Caco-2 (cell line): Measurements from ENCODE around the gene MARK4. TPM values are rescaled to one million over a fixed set of nuclear protein-coding genes. Genes with fewer than 3 reads are reported as not detected.

Experiments
- BruUV-seq: library from RNA; stranded (reverse); fragments of 400-500 nt; replicated peaks from 2 replicates; lab custom pipeline; 2021; lab: Mats Ljungman, UMichigan
- CTCF ChIA-PET: fragments of 300-600 bp; sonication (Branson Sonifier 250); formaldehyde crosslinking; loops from one replicate; lab custom pipeline; 2022; ENCODE audit warnings: antibody characterized with exemption; lab: Charles Lee
- POLR2A ChIA-PET: fragments of 300-600 bp; sonication (Branson Sonifier 250); formaldehyde crosslinking; loops from one replicate; lab custom pipeline; 2022; ENCODE audit warnings: antibody characterized with exemption; lab: Charles Lee
- DNase-seq, 2 experiments: peaks; one replicate each; pipeline versions ENCODE4 v3.0.0 to v3.0.0-alpha.2; 2020 to 2022
- H3K27me3 ChIP-seq: replicated peaks from 2 replicates; pipeline ENCODE4 v1.6.0; 2011; ENCODE audit warnings: low read length; ENCODE audit not compliant: control insufficient read depth, insufficient read depth
- H3K36me3 ChIP-seq: 2 replicates; pipeline ENCODE4 v1.5.1; 2011; ENCODE audit warnings: low read length; ENCODE audit not compliant: control insufficient read depth, insufficient read depth
- H3K4me1 ChIP-seq: fragments of 250-450 bp; sonication (Bioruptor Pico); 2 replicates; pipeline ENCODE4 v1.5.1; 2020; ENCODE audit warnings: mild to moderate bottlenecking
- H3K4me3 ChIP-seq: 2 replicates; pipeline ENCODE4 v1.5.1; 2011; ENCODE audit warnings: low read depth, mild to moderate bottlenecking, control low read depth, low read length
- H3K9me3 ChIP-seq: fragments of 250-450 bp; sonication (Bioruptor Pico); 2 replicates; pipeline ENCODE4 v1.5.1; 2020; ENCODE audit warnings: mild to moderate bottlenecking, moderate library complexity
- H3K27ac Mint-ChIP-seq: one replicate; pipeline ENCODE4 v1.8.0; 2022; ENCODE audit warnings: mixed read lengths; ENCODE audit not compliant: unreplicated experiment
- H3K27me3 Mint-ChIP-seq: one replicate; pipeline ENCODE4 v1.8.0; 2022; ENCODE audit warnings: mixed read lengths; ENCODE audit not compliant: insufficient read depth, unreplicated experiment
- H3K36me3 Mint-ChIP-seq: one replicate; pipeline ENCODE4 v1.8.0; 2022; ENCODE audit warnings: mild to moderate bottlenecking, mixed read lengths; ENCODE audit not compliant: insufficient read depth, unreplicated experiment
- H3K4me1 Mint-ChIP-seq: one replicate; pipeline ENCODE4 v1.8.0; 2022; ENCODE audit warnings: low read depth, mixed read lengths; ENCODE audit not compliant: unreplicated experiment
- H3K4me3 Mint-ChIP-seq: one replicate; pipeline ENCODE4 v1.8.0; 2022; ENCODE audit warnings: mild to moderate bottlenecking, moderate library complexity, mixed read lengths; ENCODE audit not compliant: unreplicated experiment
- H3K9me3 Mint-ChIP-seq: one replicate; pipeline ENCODE4 v1.8.0; 2022; ENCODE audit warnings: mixed read lengths; ENCODE audit not compliant: unreplicated experiment
- intact Hi-C: fragments of 100-400 bp; cut with micrococcal nuclease; formaldehyde crosslinking; loops from one replicate; pipeline ENCODE4 v1.10.0; 2022; ENCODE audit not compliant: unreplicated experiment
- total RNA-seq: library from RNA; stranded (reverse); gene quantifications from 2 replicates; pipeline ENCODE4 v1.2.3, GENCODE V29; 2022
- TF ChIP-seq, protein P1 (sequence below), 2 experiments: fragments of 200-600 bp in 1 of 2; IDR thresholded peaks; 1 replicate in 1 of 2; 2 replicates in 1 of 2; pipeline versions ENCODE4 v1.5.1 to v1.8.0; 2011 to 2022; ENCODE audit warnings: antibody characterized with exemption in 1 of 2, control low read depth in 1 of 2, inconsistent platforms in 1 of 2, low read depth in 1 of 2, low read length in 1 of 2, mild to moderate bottlenecking in 1 of 2, moderate library complexity in 1 of 2; ENCODE audit not compliant: insufficient read depth in 1 of 2, severe bottlenecking in 1 of 2, unreplicated experiment in 1 of 2

Gene MARK4
- total RNA-seq, 1 experiment from 2014 or later = 30.3 TPM

DNA sequence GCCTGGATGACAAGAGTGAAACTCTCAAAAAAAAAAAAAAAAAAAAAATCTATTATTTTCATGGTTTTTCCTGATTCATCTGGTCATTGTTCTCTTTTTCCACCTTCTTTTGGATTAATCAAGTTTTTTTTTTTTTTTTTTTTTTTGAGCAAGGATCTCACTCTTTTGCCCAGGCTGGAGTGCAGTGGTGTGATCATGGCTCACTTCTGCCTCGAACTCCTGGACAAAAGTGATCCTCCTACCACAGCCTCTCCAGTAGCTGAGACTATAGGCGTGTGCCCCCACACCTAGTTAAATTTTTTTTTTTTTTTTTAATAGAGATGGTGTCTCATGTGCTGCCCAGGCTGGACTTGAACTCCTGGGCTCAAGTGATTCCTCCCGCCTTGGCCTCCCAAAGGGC lies 44.7 kb upstream of the MARK4 start:
- Histone ChIP-seq H3K36me3 (no peaks in the 10 kb centered on the region), H3K9me3 (no peaks in the 10 kb centered on the region), H3K4me3 (no peak overlapping the region), H3K4me1 (no peaks in the 10 kb centered on the region), H3K27me3 (no peaks in the 10 kb centered on the region)
- ChIA-PET POLR2A (no interaction called here), CTCF (interaction anchor here (0.7 kb wide), 1 partner anchor 595 kb away, joined by 5 read pairs; no protein-coding TSS in a partner anchor)
- Mint-ChIP-seq H3K4me3 (no peak overlapping the region), H3K9me3 (no peaks in the 10 kb centered on the region), H3K36me3 (no peaks in the 10 kb centered on the region), H3K27ac (no peak overlapping the region), H3K27me3 (no peaks in the 10 kb centered on the region), H3K4me1 (peaks cover 8% of the 10 kb centered on the region)
- TF ChIP-seq, protein P1, sequence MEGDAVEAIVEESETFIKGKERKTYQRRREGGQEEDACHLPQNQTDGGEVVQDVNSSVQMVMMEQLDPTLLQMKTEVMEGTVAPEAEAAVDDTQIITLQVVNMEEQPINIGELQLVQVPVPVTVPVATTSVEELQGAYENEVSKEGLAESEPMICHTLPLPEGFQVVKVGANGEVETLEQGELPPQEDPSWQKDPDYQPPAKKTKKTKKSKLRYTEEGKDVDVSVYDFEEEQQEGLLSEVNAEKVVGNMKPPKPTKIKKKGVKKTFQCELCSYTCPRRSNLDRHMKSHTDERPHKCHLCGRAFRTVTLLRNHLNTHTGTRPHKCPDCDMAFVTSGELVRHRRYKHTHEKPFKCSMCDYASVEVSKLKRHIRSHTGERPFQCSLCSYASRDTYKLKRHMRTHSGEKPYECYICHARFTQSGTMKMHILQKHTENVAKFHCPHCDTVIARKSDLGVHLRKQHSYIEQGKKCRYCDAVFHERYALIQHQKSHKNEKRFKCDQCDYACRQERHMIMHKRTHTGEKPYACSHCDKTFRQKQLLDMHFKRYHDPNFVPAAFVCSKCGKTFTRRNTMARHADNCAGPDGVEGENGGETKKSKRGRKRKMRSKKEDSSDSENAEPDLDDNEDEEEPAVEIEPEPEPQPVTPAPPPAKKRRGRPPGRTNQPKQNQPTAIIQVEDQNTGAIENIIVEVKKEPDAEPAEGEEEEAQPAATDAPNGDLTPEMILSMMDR (IDR thresholded peaks at IDR 0.05; ENCODE audit: insufficient read depth in 1 of 2, low read depth in 1 of 2, low read length in 1 of 2, severe bottlenecking in 1 of 2, unreplicated experiment in 1 of 2) = no peak
- DNase-seq = no peak
- intact Hi-C loops = no loop called here
- no TSS peak for BruUV-seq

DNA sequence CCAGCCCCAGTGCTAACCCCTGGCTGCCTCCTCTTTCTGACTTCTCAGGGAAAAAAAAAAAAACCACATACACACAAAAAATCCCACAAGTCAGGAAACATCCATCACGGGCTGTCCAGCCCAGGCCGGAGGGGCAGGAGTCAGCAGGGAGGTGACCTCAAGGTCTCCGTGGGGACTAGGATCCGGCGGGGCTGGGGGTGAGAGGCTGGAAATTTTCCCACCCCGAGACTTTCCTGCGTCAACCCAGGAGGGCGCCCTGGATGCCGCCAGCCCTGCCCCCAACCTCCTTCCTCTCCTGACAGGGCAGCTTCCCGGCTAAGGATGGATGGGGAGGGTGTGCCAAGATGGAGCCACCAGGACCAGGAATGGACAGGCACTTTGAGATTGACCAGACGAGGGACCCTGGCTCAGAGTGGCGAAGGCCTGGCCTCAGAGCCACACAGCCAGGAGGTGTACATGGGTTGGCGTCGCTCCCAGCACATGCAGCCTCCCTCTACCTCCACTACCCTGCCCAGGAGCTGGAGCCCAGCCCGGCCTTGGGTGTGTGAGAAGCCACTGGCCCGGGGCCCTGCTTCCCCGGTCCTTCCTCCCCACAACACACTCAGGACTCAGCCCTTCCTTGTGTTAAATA lies 39.2 kb upstream of the MARK4 start:
- intact Hi-C loops = no loop called here

GRCh38 chr19:45213031-45213430 lies 38.0 kb upstream of the MARK4 start:
- no peaks in the 10 kb centered on the region for H3K27me3 ChIP-seq
- no peaks in the 10 kb centered on the region for H3K36me3 ChIP-seq
- no peak overlapping the region for H3K4me3 Mint-ChIP-seq
- intact Hi-C loops = no loop called here
- no peaks in the 10 kb centered on the region for H3K9me3 Mint-ChIP-seq
- no peak for DNase-seq
- peaks cover 8% of the 10 kb centered on the region for H3K4me1 Mint-ChIP-seq
- no peak overlapping the region for H3K4me3 ChIP-seq
- H3K27ac Mint-ChIP-seq = no peak overlapping the region
- no TSS peak for BruUV-seq
- TF ChIP-seq, protein P1 (IDR thresholded peaks at IDR 0.05; ENCODE audit: insufficient read depth in 1 of 2, low read depth in 1 of 2, low read length in 1 of 2, severe bottlenecking in 1 of 2, unreplicated experiment in 1 of 2) = no peak
- peaks cover 2% of the 10 kb centered on the region for H3K27me3 Mint-ChIP-seq
- ChIA-PET CTCF (no interaction called here), POLR2A (no interaction called here)
- H3K9me3 ChIP-seq = no peaks in the 10 kb centered on the region
- H3K4me1 ChIP-seq = no peaks in the 10 kb centered on the region; the same call in 1 of the 2 replicates
- H3K36me3 Mint-ChIP-seq = no peaks in the 10 kb centered on the region

More for the DNA sequence above, 39.2 kb upstream of the MARK4 start:
- peaks cover 8% of the 10 kb centered on the region for H3K4me1 Mint-ChIP-seq
- Histone ChIP-seq H3K4me1 (no peaks in the 10 kb centered on the region; the same call in 1 of the 2 replicates), H3K9me3 (no peaks in the 10 kb centered on the region), H3K27me3 (no peaks in the 10 kb centered on the region), H3K36me3 (no peaks in the 10 kb centered on the region), H3K4me3 (no peak overlapping the region)
- peaks cover 2% of the 10 kb centered on the region for H3K27me3 Mint-ChIP-seq
- no peak overlapping the region for H3K4me3 Mint-ChIP-seq
- ChIA-PET POLR2A (no interaction called here), CTCF (no interaction called here)
- H3K36me3 Mint-ChIP-seq = no peaks in the 10 kb centered on the region
- H3K9me3 Mint-ChIP-seq = no peaks in the 10 kb centered on the region
- no peak for DNase-seq
- BruUV-seq = no TSS peak
- TF ChIP-seq, protein P1 (IDR thresholded peaks at IDR 0.05; ENCODE audit: insufficient read depth in 1 of 2, low read depth in 1 of 2, low read length in 1 of 2, severe bottlenecking in 1 of 2, unreplicated experiment in 1 of 2) = no peak
- no peak overlapping the region for H3K27ac Mint-ChIP-seq
